HG03432 (cell line): ENCODE data around the gene RAMP1.

Experiments used
- ATAC-seq: cut with Tn5 transposase; IDR thresholded peaks from one replicate; pipeline ENCODE4 v1.9.1; 2021; ENCODE audit warnings: mild to moderate bottlenecking, moderate library complexity; ENCODE audit not compliant: unreplicated experiment

The RAMP1 gene

DNA sequence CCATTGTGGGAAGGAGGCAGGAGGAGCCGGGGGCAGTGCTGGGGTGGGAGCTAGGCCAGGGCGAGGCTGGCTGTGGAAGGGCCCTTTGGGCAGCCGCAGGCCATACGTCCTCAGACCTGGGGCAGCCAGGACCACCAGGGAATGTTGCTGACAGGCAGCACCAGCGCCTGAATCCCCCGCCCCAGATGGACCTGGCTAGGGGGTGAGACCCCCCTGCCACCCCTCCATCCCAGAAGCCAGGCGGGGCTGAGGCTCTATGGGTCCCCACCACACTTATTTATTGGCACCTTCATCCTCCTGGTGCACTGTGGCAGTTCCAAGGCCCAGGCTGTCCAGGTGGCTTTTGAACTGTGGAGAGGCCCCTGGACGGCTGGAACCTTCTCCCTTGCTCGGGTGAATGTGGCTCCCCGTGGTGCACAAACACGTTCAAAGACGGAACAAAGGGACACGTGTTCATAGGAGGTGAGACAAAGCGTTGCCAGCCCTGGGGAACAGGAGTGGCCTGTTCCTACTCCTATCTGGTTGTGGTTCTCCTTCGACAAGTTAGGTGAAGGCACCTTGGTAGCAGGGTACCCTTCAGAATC lies 35.1 kb downstream of the RAMP1 start:
- ATAC-seq, result no peak

DNA sequence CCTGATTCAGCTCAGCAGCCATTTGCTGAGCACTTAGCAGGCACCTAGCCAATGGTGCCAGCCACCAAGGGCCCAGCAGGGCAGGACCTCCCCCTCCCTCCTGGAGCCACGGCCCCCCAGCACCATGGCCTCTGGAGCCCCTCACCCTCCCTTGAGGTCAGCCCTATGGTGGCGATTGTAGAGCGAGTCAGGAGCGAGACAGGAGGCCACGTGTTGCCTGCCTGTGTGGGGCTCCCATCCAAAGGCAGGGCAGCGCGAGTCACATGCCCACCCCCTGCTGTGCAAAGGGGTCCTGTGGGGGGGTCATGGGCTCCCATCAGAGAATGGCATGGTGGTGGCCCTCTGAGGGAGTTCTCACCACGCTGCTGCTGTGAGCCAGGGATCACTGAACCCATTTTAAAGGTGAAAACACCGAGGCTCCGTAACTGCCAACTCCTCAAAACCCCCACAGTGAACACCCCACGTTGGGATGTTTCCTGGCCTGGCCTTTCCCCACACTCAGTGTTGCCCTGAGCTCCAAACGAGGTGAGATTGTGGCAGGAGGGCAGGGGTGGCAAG lies 35.6 kb downstream of the RAMP1 start:
- ATAC-seq, result no peak

GRCh38 chr2:237895544-237896506 lies 36.4 kb downstream of the RAMP1 start:
- ATAC-seq, result no peak

DNA sequence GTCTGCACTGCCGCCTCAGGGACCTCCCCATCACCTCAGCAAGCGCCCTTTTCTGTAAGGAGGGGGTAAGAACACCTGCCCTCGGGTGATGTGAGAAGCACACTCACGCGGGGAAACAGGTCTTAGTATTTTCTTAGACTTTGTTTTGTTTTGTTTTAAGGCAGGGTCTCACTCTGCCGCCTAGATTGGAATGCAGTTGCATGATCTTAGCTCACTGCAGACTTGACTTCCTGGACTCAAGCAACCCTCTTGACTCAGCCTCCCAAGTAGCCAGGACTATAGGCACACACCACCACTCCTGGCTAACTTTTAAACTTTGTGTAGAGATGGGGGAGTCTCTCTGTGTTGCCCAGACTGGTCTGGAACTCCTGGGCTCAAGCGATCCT lies 37.1 kb downstream of the RAMP1 start:
- no peak for ATAC-seq

GRCh38 chr2:237896956-237897355 lies 37.5 kb downstream of the RAMP1 start:
- ATAC-seq, result no peak

- ATAC-seq, result peak; percentile 23
These were observed 38.6 kb downstream of the RAMP1 start for GRCh38 chr2:237898057-237898414.

- no peak for ATAC-seq
These were observed 41.7 kb downstream of the RAMP1 start for GRCh38 chr2:237900891-237901831.

GRCh38 chr2:237901932-237902850 lies 42.8 kb downstream of the RAMP1 start:
- no peak for ATAC-seq

- peak; percentile 41 for ATAC-seq
These were observed 45.6 kb downstream of the RAMP1 start for GRCh38 chr2:237904831-237905599.

GRCh38 chr2:237907144-237907543 lies 47.7 kb downstream of the RAMP1 start:
- no peak for ATAC-seq

- no peak for ATAC-seq
These were observed 49.8 kb downstream of the RAMP1 start for GRCh38 chr2:237909075-237909695.

- ATAC-seq, result no peak
These were observed 50.5 kb downstream of the RAMP1 start for GRCh38 chr2:237909801-237910475.

DNA sequence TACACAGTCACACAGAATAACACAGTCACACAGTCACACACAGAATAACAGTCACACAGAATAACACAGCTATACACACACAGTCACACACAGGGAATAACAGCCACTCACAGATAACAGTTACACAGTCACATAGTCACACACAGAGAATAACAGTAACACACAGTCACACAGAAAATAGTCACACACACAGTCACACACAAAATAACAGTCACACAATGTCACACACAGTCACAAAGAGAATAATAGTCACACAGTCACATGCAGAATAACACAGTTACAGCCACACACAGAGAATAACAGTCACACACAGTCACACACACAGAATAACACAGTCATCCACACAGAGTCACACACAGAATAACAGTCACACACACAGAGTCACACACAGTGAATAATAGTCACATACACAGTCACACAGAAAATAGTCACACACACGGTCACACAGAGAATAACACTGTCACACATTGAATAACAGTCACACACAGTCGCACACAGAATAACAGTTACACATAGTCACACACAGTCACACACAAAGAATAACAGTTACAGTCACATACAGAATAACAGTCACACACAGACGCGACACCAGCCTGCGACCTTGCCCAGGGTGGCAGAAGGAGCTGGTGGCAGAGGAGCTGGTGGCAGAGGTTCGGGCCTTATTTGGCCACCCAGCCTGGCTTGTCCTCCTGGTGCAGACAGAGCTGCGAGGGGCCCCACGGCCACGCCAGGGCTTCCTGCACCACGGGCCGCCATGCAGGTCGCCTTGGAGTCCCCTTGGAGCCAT lies 51.3 kb downstream of the RAMP1 start:
- no peak for ATAC-seq

- ATAC-seq, result no peak
These were observed 52.1 kb downstream of the RAMP1 start for GRCh38 chr2:237911363-237912017.

DNA sequence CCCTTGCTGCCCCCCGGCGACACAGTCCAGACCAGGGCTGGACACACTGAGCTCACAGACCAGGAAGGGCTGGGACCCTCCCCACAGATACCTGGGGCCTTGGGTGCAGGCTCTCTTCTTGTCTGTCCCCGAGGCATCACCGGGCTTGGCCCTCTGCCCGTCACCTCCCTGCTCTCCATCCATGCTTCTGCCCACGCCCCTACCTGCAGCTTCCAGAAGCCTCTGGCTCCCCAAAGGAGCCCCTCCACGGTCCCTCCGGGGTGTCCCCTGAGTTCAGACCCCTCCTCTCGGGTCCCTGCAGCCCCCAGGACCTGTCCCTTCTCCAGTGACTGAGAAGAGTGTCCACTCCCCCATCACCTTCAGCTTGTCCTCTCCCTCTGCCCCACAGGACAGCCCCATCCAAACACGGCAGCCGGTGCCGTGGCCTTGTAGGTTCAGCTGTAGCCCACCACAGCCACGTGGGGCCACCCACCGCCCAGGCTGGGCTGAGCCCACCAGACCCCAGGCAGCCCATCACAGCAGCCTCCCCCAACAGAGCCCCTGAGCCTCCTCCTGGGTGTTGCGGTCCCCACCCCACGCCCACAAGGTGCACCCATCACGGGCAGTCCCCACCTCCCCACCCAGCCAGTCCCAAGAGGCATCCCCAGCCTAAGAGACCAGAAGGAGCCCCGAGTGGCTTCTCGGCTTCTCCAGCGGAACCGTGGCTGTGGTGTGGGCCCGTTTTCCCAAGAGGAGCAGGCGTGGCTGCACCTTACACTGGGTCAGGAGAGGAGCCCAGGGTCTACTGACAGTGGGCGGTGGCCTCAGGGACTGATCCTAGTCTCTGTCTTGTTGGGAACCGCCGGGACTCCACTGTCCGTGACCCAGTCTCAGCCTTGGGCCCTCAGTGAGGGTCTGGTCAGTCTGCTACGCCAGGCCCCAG lies 53.1 kb downstream of the RAMP1 start:
- ATAC-seq, result no peak
